Activated effector memory CD4-positive, alpha-beta T cell treated with Interleukin-2 at 50 U/mL for 16 hours (primary cell): ENCODE data around the gene TLK2.
"Not testable (repeated sequence)": the region's sequence is repeated elsewhere in the genome, so short reads cannot be mapped to it uniquely, and the experiment has no call there.

ENCODE experiments used
- DNase-seq: peaks from one replicate; pipeline ENCODE4 v3.0.0-alpha.2; 2020

Gene TLK2

DNA sequence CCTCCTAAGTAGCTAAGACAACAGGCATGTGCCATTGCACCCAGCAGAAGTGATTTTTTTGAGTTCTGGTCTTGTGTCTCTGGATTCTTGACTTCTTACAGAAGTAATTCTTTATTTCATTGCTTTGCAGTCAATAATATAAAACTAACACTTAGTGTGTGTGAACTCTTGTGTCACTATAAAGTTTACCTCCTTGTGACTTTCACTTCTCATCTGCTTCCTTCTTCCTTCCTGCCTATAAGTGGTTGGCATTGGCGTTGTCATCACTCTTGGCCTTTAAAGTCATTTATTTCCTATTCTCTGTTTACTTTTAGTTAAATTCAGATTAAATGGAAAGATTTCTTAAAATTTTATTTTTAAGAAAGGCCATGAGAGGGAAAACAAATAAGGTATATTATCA lies 12.4 kb downstream of the TLK2 start:
- not testable (repeated sequence) for DNase-seq

DNA sequence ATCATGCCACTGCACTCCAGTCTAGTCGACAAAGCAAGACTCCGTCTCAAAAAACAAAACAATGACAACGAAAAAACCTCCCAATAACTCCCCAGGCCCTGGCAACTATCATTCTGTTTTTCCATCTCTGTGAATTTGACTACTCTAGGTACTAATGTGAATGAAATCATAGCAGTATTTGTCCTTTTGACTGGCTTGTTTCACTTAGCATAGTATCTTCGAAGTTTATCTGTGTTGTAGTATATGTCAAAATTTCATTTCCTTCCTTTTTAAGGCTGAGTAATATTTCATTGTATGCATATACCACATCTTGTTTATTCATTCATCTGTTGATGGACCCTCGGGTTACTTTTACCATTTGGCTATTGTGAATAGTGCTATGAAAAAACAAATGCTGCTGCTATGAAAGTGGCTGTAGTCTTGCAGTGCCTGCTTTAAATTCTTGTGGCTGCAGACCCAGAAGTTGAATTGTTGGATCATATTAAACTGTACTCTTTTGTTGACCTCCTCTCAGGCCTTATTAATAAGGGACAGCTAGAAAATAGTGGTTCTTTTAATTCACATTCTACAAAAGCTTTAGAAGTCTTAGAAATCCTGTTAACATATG lies 14.5 kb downstream of the TLK2 start:
- not testable (repeated sequence) for DNase-seq

DNA sequence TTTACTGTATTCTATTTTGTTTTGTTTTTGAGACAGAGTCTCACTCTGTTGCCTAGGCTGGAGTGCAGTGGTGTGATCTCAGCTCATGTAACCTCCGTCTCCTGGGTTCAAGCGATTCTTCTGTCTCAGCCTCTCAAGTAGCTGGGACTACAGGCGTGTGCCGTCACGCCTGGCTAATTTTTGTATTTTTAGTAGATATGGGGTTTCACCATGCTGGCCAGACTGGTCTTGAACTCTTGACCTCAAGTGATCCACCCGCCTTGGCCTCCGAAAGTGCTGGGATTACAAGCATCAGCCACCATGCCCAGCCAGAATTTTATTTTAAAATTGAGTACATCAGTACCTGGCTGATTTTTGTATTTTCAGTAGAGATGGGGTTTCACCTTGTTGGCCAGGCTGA lies 15.4 kb downstream of the TLK2 start:
- DNase-seq = not testable (repeated sequence)

DNA sequence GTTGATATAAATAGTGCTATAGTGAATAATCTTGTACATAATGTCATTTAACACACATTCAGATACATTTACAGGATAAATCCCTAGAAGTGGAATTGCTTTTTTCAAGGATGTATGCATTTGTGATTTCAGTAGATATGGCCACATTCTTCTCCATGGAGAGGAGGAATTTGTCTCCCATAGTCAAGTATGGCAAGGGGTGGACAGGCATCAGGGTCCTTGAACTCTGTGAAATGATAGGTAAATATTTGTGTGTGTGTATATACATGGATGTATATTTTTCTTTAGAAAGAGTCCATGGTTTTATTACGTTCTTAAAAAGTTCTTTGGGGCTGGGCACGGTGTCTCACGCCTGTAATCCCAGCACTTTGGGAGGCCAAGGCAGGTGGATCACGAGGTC lies 17.7 kb downstream of the TLK2 start:
- not testable (repeated sequence) for DNase-seq

DNA sequence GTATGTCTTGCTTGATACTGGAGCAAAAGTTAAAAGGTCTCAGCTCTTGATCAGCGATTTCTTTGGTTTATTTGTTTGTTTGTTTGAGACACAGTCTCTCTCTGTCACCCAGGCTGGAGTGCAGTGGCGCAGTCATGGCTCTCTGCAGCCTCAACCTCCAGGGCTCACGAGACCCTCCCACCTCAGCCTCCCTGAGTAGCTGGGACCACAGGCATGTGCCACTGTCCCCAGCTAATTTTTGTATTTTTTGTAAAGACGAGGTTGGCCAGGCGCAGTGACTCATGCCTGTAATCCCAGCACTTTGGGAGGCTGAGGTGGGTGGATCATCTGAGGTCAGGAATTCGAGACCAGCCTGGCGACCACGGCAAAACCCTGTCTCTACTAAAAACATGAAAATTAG lies 20.2 kb downstream of the TLK2 start:
- not testable (repeated sequence) for DNase-seq

DNA sequence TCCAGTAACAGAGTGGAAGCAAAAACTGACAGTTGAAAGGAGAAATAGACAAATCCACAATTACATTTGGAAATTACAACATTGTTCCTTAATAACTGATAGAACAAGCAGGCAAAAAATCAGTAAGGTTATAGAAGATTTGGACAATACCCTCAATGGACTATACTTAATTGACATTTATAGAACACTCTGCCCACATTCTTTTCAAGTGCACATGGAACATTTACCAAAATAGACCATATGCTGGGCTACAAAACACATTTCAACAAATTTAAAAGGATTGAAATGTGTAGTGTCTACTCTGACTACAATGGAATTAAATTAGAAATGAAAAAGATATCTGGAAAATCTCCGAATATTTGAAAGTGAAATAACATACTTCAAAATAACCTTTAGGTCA lies 21.8 kb downstream of the TLK2 start:
- not testable (repeated sequence) for DNase-seq

DNA sequence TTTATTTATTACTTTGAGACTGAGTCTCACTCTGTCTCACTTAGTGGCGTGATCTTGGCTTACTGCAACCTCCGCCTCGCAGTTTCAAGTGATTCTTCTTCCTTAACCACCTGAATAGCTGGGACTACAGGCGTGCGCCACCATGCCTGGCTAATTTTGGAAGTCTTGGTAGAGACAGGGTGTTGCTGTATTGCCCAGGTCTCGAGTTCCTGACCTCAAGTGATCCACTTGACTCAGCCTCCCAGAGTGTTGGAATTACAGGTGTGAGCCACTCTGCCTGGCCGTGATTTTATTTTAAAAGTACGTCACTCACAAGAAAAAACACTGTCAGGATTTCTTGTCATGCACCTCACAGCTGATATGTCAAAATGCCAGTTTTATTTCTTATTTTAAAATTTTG lies 26.2 kb downstream of the TLK2 start:
- not testable (repeated sequence) for DNase-seq

DNA sequence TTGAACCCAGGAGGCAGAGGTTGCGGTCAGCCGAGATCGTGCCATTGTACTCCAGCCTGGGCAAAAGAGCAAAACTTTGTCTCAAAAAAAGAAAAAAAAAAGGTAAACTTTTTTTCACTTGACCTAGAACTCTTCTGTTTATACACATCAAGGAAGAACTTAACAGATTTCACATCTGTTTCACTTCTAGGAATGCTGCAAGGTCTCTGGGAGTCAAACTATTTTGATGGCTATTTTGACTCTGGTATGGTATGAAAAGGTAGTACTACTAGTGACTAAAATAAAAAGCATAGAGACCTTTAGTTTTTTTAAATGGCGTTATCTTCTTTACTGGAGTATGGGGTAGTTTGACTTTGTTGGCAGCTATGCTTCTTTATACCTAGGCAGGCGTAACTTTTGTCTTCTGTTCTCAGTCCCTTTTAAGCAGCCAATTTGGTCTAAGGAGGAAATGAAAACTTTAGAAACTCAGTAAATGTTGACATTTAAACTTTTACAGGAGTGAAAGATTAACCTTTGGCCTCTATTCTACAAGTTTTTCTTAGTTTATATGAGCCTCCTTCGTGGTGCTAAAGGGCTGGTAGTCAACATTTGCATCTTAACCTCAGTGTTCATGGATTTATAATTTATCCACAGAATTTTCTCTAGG lies 28.7 kb downstream of the TLK2 start:
- DNase-seq = not testable (repeated sequence)

DNA sequence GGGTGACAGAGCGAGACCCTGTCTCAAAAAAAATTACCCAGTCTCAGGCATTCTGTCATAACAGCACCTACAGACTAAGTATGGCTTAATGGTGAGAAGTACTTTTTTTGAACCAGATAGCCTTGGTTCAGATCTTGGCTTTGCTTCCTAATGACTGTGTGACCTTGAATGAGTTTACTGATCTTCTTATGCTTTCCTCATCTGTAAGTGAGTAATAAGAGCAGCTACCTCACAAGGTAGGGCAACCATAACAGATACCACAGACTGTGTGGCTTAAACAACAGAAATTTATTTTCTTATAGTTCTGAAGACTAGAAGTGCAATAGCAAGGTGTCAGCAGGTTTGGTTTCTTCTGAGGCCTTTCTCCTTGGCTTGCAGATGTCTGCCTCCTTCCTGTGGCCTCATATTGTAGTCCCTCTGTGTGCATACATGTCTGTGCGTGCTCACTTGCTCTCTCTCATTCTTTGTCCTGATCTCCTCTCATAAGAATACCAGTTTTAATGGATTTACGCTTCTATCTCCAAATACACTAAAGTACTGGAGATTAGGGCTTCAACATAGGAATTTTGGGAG lies 31.7 kb downstream of the TLK2 start:
- not testable (repeated sequence) for DNase-seq

DNA sequence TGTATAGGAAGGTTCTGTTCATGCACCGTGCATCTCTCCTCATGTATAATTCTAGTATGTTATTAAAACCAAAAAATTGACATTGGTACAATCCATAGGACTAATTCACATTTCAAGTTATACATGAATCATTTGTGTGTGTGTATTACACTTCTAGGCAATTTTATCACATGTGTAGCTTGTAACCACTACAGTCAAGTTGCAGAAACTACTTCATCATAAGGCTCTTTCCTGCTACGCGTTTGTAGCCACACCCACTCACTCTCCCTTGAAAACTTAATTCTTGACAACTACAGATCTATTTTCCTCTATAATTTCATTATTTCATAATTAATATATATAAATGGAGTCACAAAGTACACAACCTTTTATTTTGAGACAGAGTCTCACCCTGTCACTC lies 32.4 kb downstream of the TLK2 start:
- DNase-seq = not testable (repeated sequence)

DNA sequence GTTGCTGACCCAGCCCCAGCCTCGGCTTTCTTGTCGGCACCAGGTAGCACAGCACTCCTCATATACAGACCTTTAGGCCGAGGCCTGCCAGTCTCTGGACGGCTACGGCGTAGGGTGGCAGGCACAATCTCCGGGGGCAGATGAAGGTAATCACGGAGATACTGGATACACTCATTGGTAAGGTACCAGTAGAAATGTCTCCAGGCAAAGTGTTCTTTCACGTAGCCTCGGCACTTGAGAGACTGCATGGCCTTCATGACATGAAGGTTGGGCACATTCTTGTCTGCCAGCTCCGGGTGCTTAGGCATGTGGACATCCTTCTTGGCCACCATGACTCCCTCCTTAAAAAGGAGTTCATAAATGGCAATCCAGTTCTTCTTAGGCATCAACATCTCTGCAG lies 37.8 kb downstream of the TLK2 start:
- DNase-seq = not testable (repeated sequence)

DNA sequence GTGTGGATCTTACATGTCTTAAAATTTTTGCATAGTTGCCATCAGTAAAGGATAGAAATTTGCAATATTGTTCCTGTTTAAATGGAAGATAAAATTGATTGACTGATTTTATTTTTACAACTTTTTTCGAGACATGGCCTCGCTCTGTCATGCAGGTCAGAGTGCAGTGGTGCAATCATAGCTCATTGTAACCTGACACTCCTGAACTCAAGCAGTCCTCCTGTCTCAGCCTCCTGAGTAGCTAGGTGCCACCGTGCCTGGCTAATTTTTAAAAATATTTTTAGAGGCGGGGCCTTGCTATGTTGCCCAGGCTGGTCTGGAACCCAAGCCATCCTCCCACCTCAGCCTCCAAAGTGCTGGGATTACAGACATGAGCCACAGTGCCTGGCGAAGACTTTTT lies 42.7 kb downstream of the TLK2 start:
- DNase-seq = not testable (repeated sequence)

DNA sequence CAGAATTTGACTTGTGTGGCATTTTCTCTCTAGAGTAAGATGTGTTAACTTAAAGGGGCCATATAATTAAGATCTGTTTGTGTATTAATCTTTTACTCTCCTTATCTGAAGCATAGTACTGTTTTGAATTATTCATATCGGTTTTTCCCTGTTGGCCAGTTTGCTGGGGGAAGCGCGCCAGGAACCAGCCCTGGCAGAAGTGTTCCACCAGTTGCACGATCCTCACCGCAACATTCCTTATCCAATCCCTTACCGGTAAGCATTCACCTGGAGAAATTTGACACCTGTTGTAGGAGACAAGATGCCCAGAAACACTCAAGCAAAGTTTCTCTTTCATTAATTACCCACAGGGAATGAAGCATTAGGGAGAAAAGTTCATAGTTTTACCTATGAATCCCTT lies 45.5 kb downstream of the TLK2 start:
- DNase-seq = not testable (repeated sequence)

DNA sequence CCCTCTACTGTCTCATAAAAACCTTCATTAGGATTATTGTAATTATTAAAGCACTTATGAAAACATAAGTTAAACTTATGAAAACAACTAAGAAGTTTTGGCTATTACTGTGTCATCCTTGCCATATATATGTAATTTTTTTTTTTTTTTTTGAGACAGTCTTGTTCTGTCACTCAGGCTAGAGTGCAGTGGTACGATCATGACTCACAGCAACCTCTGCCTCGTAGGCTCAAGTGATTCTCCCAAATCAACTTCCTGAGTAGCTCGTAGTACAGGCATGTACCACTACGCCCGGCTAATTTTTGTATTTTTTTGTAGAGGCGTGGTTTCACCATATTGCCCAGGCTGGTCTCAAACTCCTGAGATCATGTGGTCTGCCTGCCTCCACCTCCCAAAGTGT lies 46.7 kb downstream of the TLK2 start:
- DNase-seq = not testable (repeated sequence)

DNA sequence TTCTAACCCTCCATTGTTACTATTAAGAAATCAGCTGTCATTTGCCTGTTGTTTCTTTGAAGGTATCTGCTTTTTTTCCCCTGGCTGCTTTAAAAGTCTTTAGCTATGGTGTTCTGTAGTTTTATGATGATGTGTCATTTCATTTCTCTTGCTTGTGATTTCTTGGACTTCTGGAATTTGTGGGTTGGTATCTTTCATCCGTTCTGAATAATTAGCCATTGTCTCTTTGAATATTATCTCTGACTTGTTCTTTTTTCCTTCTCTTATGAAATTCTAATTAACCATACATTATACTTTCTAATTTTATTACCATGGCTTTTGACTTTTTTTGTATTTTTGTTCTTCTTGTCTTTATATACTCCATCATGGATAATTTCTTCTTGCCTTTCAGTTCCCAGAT lies 52.3 kb downstream of the TLK2 start:
- not testable (repeated sequence) for DNase-seq

DNA sequence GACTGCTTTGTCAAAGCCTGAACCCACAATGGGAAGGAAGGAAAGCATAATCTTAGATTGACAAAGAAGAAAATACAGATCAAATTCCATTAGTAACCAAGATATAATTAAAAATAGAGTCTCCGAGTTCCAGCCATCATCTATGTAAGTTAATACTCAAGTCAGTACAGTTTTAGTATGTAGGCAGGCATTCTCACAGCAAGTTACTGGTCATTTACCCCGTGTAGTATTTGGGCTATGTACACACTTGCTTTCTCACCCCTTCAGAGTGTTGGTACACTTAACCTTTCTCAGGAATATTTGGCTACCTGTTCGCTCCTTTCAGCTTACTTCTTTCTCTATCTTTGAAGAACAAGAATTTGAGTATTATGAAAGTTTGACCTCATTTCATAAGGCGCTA lies 57.9 kb downstream of the TLK2 start:
- DNase-seq = not testable (repeated sequence)

DNA sequence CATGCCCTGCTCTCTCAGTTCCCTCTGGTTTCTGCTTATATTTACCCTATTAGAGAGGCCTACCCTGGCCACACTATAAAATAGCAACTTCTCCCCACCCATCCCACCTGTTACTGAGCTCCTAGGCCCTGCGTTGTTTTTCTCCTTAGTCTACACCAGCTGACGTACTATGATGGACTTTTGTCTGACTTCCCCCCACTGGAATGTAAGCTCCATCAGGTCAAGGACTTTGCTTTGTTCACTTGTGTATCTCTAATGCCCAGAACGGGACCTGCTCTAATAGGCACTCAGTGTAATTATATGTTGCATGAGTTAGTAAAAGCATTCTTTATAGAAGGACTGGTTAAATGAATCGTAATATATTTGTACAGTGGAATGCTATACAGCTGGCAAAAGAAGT lies 62.4 kb downstream of the TLK2 start:
- not testable (repeated sequence) for DNase-seq

DNA sequence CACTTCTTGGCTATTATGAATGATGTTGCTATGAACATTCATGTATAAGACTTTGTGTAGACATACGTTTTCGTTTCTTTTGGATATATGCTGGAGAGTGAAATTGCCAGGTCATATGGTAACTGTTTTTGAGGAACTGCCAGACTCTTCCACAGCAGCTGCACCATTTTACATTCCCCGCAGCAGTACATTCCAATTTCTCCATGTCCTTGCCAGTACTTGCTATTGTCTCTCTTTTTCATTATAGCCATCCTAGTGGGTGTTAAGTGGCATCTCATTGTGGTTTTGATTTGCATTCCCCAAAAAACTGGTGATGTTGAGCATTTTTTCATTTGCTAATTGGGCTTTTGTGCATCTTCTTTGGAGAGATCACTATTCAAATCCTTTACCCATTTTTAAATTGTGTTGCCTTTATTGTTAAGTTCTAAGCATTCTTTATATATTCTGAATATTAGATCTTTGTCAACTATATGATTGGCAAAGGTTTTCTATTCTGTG lies 64.7 kb downstream of the TLK2 start:
- not testable (repeated sequence) for DNase-seq

DNA sequence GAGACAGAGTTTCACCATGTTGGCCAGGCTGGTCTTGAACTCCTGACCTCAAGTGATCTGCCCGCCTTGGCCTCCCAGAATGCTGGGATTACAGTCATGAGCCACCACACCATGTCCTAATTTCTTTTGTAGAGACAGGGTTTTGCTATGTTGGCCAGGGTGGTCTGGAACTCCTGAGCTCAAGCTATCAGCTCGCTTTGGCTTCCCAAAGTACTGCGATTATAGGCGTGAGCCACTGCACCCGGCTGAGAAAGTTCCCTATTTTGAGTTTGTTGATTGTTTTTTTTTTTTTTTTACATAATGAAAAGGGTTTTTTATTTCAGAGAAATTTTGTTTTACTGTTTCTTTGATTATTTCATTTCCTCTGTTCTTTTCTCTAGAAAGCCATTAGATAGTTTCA lies 67.4 kb downstream of the TLK2 start:
- not testable (repeated sequence) for DNase-seq

DNA sequence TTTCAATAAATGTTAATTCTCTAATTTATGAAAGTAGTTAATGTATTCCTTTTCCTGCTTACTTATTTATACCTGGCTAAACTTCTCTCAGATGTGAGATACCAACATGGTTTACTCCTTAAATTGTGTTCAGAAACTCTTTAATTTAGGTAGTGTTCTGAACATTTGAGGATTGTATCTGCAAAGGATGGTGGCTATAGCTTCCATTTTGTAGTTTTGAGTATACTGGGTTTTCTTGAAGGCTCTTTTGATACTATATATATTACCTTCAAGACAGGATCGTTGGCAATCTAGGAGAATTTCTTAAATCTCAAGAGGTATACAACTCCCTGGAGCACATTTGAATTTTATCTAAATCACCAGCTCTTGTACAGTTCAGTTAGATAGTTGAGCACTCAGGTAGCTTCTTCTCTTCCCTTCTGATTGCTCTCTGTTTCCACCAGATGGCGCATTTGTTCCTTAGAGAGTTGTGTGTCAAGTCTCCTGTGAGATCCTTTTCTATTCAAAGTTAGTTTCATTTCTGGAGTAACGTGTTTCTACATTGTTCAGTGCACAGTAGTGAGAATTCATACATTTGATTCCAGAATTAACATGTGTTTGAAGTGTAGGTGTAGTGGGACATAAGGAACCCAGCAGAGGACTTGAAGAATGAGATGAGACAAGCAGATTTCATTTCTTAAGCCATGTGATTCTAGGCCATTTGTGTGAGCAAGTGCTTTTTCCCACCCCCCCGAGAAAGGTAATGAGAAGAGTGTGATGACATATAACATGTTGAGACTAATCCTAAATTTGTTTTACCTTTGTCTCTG lies 74.4 kb downstream of the TLK2 start:
- not testable (repeated sequence) for DNase-seq

DNA sequence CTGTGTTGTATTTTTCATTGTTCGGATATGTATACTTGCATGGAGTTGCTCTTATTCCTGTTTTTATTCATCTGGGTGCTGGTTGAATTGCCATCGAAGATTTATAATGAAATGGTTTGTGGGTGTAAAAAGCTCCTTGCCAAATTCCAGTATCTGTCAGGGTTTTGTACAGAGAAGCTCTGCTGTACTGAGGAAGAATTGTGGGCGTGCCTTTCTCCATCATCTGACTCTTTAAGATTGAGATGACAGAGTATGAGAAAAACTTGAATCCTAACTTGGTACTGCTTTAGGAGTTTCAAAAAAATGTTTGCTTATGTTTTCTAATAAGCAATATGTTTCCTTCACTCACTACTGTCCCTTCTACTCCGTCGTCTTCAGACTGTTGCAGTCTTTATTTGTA lies 78.9 kb downstream of the TLK2 start:
- DNase-seq = not testable (repeated sequence)

DNA sequence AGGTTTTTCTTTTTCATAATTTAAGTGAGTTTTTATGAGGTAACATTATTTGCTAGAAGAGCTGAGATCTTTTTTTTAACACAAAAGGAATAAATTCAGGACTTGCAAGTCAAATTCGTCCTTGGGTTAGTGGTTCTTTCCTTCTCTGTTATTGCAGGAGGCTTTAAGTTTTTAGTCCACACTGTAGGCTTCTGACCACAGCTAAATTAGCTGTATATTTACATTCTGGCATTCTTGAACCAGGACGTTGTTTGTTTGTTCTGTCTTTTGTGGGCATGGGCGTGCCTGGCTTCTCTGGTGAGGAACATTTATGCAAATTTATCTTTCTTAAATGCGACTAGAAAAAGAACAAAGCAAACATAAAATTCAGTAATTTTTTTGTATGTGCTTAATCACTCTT lies 80.3 kb downstream of the TLK2 start:
- DNase-seq = not testable (repeated sequence)

DNA sequence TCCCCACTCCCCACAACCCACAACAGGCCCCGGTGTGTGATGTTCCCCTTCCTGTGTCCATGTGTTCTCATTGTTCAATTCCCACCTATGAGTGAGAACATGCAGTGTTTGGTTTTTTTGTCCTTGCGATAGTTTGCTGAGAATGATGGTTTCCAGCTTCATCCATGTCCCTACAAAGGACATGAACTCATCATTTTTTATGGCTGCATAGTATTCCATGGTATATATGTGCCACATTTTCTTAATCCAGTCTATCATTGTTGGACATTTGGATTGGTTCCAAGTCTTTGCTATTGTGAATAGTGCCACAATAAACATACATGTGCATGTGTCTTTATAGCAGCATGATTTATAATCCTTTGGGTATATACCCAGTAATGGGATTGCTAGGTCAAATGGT lies 82.3 kb downstream of the TLK2 start:
- not testable (repeated sequence) for DNase-seq
